HG02610 (cell line): Measurements from ENCODE around the gene TMEM170A.
"Not testable (repeated sequence)": the region's sequence is repeated elsewhere in the genome, so short reads cannot be mapped to it uniquely, and the experiment has no call there.

ENCODE experiments used
- ATAC-seq: cut with Tn5 transposase; IDR thresholded peaks from one replicate; pipeline ENCODE4 v1.9.1; 2021; ENCODE audit warnings: mild to moderate bottlenecking, moderate library complexity; ENCODE audit not compliant: unreplicated experiment

TMEM170A gene

DNA sequence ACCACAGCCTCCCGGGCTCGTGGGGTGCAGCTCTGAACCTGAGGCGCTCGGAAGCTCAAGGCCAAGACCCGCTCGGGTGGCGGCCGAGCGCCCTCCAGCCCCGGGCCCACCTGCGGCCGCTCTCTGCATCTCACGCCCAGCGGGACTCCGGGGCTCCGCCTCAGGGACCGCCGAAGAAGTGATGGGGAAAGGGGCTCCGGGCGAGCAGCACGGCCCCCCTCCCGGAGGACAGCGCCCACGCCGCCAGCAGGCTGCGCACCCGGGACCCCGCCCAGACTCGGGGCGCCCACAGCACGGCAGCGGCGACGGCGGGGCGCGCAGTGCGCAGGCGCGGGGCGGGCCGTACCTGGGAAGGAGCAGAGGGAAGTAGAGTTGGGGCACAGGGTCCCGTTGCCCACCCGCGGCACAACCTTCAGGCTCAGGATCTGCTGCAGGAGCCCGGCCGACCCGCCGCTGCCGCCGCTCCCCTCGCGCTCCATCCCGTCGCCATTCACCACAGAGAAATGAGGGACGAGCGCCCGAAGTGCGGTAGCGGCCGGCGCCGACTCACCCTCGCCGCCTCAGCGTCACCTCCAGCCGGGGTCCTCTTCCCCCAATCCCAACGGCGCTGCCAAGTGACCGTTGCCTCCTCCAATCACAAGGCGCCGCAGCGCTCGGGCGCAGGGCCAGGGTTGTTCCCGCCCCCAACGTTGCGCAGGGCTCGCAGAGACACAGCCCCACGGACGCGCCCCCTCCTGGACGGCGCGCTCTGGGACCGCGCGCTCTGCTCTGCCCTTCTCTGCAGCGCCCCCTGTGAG, at the start of gene TMEM170A:
TSS of gene TMEM170A (minus strand) at position 568 of the 797 bp plus-strand sequence. CDS start at position 479, 89 bp downstream.
- peak; percentile 93 for ATAC-seq

- no peak for ATAC-seq
Observed at GRCh38 chr16:75506574-75506973, 42.1 kb upstream of the TMEM170A start.

GRCh38 chr16:75506107-75506506, 41.6 kb upstream of the TMEM170A start:
- ATAC-seq = no peak

- ATAC-seq = no peak
Observed at GRCh38 chr16:75503801-75504200, 39.3 kb upstream of the TMEM170A start.

GRCh38 chr16:75502916-75503605, 38.6 kb upstream of the TMEM170A start:
- no peak for ATAC-seq

DNA sequence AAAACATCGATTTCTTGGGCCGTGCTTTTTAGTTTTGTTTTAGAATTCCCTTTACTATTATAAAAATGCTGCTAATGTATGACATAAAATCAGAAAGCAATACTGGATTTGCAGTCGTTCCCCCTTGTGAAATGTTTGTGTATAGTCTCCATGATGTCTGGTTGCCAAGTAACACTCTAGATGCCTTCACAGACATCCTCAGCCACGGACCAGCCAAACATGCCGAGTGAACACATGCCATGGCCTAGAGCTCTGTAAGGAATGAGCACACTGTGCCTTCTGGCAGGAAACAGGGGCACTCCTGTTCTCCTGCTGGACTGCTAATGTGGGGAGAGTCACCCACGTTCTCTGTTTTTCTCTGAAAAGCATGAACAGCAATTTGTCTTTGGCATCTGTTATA, 37.3 kb upstream of the TMEM170A start:
- ATAC-seq = not testable (repeated sequence)

GRCh38 chr16:75501359-75501758, 36.9 kb upstream of the TMEM170A start:
- no peak for ATAC-seq

DNA sequence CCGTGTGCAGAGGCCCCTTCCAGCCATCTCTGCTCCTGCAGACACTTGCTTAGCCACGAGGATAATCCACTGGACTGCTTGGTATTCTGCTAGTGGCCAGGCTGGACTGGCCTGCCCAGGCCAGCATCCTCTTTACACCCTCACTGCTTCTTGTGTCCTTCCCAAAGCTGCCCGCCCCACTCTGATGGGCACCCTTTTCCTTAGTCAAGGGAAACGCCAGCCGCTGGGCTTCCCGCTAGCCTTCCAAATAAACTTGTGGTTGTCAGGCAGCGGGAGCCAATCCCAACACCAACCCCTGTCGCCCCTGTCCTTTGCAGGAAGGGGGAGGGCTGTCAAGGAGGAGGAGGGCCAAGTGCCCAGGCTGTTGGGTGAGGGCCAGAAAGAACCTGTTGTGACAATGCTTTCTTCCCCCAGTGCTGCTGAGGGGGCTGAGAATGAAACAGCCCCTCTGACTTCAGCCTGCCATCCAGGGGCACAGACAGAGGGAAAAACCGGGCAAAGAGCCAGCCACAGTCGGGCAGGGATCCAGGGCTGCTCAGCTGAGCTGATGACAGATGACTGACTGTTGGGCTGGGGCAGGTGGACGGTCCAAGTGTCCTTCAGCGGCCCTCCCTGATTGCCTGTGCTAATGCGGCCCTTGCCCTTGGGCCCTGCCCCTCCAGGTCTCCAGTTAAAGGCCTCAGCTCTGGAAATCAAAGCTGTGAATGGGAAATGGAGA, 34.3 kb upstream of the TMEM170A start:
- ATAC-seq = not testable (repeated sequence)

GRCh38 chr16:75497558-75497957, 33.1 kb upstream of the TMEM170A start:
- no peak for ATAC-seq

- ATAC-seq = peak; percentile 81
Observed at GRCh38 chr16:75495076-75495674, 30.7 kb upstream of the TMEM170A start, which contains the start of gene CHST6. CHST6 (minus strand) TSS chr16:75495441; CDS start chr16:75479828, 15,613 bp downstream.

- no peak for ATAC-seq
Observed at GRCh38 chr16:75494661-75495075, 30.2 kb upstream of the TMEM170A start.

DNA sequence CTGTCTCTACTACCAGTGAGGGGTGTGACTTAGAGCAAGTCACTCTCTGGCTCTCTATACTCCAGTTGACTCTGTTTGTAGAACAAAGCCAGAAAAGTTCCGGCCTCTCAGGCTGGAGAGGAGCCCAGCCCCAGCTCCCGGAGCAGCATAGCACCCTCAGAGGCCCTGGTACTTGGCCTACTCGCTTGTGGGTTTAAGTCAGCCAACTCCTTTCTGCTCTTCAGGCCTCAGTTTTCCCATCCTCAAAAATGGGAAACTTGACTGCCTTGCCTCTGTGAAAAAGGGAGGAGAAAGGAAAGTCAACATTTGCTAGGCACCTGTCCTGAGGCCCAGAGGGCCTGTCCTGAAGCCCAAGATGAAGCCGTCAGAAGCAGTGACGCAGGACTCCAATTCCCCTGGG, 29.7 kb upstream of the TMEM170A start:
- no peak for ATAC-seq

DNA sequence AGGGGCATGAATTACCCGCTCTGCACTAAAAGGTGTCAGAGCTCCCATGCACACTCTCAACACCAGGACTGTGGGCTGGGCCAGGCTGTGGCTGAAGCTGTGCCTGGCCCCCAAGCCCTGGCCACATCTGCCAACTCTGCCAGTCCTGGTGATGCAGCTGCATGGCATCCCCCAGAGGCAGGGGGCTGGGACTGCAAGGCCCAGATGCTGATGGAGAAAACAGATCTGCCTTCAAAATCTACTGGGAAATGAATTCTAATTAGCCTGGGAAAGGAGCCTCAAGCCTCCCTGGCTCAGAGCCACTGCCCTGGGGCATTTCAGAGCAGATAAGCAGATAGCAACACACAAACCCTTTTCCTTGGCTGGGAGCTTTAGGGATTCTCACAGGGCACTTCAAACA, 27.4 kb upstream of the TMEM170A start:
- no peak for ATAC-seq

DNA sequence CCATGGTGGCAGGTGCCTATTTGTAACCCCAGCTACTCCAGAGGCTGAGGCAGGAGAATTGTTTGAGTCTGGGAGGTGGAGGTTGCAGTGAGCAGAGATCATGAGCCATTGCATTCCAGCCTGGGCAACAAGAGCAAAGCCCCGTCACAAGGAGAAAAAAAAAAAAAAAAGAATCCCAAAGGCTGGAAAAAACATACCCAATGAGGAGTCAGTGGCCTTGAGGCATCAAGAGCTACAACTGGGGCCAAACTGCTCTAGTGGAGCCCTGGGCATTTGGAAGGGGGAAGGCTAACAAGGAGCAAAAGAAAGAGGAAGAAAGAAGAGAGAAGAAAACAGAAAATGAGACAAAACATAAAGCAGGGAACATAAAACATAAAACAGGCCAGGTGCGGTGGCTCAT, 23.8 kb upstream of the TMEM170A start:
- ATAC-seq = no peak

DNA sequence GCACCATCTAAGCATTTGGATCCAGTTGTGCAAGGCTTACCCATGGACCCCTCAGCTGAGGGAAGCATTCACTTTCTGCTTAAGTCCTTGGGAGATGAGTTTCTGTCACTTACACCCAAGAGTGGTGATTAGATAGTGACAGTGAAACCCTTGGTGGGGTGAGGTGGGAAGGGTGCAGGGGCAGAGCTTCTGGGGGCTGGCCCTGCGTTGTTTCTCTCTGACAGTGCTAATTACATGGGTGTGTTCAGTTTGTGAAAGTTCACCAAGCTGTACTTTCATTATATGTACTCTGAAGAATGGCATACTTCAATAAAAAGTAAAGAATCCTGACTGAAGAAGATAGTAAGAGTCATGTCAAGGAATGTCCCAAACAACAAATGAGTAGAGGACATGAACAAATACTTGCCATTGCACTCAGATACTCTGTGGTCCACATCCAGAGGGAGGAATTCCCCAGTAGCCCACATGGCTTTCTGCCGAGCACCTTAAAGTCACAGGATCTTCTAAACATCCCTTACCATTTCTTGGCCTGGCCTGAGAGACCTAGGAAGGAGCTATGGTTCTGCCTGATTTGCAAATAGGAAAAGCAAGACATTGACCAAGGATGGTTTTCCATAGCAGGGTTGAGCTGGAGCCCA, 22.3 kb upstream of the TMEM170A start:
- ATAC-seq = peak; percentile 81

- ATAC-seq = no peak
Observed at GRCh38 chr16:75486014-75486675, 21.7 kb upstream of the TMEM170A start.

DNA sequence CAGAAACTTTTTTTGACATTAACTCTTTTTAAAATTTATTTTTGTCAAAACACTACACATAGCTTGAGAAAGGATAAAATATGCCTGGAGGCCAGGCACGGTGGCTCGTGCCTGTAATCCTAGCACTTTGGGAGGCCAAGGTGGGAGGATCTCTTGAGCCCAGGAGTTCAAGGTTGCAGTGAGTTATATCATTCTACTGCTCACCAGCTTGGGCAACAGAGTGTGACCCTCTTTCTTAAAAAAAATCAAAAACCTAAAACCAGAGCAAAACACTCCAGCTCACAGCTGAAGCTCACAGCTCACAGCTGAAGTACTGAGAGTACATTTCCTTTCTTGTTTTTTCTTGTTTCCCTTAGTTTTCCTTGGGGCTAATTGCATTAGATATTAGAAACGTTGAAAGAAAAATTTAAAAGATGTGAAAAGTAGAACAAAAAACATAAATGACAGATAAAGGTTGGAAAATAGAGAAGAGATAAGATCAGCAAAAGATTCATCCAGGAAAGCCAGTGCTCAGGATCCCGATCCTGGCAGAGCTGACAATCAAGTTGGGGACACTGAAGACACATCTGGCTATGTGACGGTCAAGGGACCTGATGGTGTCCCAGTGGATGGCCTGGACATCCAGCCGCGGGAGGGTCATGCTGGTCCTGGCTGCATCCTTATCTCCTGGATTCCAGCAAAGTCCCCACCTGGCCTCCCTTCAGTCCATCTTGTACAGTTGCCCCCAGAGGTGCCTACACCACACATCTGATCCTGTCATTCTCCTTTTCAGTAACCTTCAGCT, 20.9 kb upstream of the TMEM170A start:
- ATAC-seq = no peak

GRCh38 chr16:75483222-75483621, 18.7 kb upstream of the TMEM170A start:
- no peak for ATAC-seq
